Suprapubic skin (tissue), 4 donors: ENCODE measurements around the gene ACVR1B. TPM values are rescaled to one million over a fixed set of nuclear protein-coding genes. Genes with fewer than 3 reads are reported as not detected.
A peak's percentile ranks its signal among the peaks of the same experiment; 100 is the strongest.

Source experiments
- DNase-seq, 2 donors: peaks; one replicate each; pipeline ENCODE4 v3.0.0-alpha.2; 2019; ENCODE audit warnings: low spot score in 2 of 2
- H3K27ac ChIP-seq: fragments of 200-600 bp; sonication (generic); one replicate; pipeline ENCODE4 v1.5.1; 2019
- H3K27me3 ChIP-seq: fragments of 200-600 bp; sonication (generic); one replicate; pipeline ENCODE4 v1.5.1; 2019
- H3K36me3 ChIP-seq: fragments of 200-600 bp; sonication (generic); one replicate; pipeline ENCODE4 v1.5.1; 2019
- H3K4me1 ChIP-seq: fragments of 200-600 bp; sonication (generic); one replicate; pipeline ENCODE4 v1.5.1; 2019
- H3K4me3 ChIP-seq: fragments of 200-600 bp; sonication (generic); one replicate; pipeline ENCODE4 v1.5.1; 2019; ENCODE audit warnings: mild to moderate bottlenecking
- H3K9me3 ChIP-seq: fragments of 200-600 bp; sonication (generic); one replicate; pipeline ENCODE4 v1.5.1; 2019
- CTCF ChIP-seq, 2 donors: fragments of 200-600 bp in 1 of 2; fragments of 450-650 bp in 1 of 2; sonication (generic) in 1 of 2; IDR thresholded peaks; one replicate each; pipeline ENCODE4 v1.5.1; 2016 to 2019; ENCODE audit warnings: antibody characterized with exemption in 2 of 2, mild to moderate bottlenecking in 1 of 2, moderate library complexity in 1 of 2
- EP300 ChIP-seq: sonication (generic); formaldehyde crosslinking; IDR thresholded peaks from one replicate; pipeline ENCODE4 v1.6.1; 2017; ENCODE audit warnings: antibody characterized with exemption
- POLR2A ChIP-seq, 2 donors: fragments of 450-650 bp; IDR thresholded peaks; one replicate each; pipeline ENCODE4 v1.6.1; 2017; ENCODE audit warnings: antibody characterized with exemption in 2 of 2, mild to moderate bottlenecking in 2 of 2, moderate library complexity in 2 of 2
- POLR2AphosphoS5 ChIP-seq, 3 donors: sonication (generic); formaldehyde crosslinking; IDR thresholded peaks; one replicate each; pipeline ENCODE4 v1.6.1; 2017; ENCODE audit warnings: antibody characterized with exemption in 3 of 3
- WGBS: methylation state at CpG from one replicate; pipeline ENCODE4 v1.1.5; 2018; 5-methylcytosine and 5-hydroxymethylcytosine counted together
- total RNA-seq, 4 donors: library from RNA; depleted of rRNA; stranded (reverse); fragments of >200 nt; gene quantifications; one replicate each; pipeline ENCODE4 v1.1.0, GENCODE V29; 2016

Gene ACVR1B
- total RNA-seq, 4 donors from 2014 or later = 40.5 to 103 (median 57.3) TPM

- Histone ChIP-seq H3K4me1 (peaks cover 30% of the 10 kb centered on the region), H3K4me3 (no peak overlapping the region), H3K36me3 (peaks cover 12% of the 10 kb centered on the region), H3K9me3 (no peaks in the 10 kb centered on the region), H3K27ac (no peak overlapping the region), H3K27me3 (no peaks in the 10 kb centered on the region)
- no peak for TF ChIP-seq EP300
- no peak for TF ChIP-seq POLR2A (IDR thresholded peaks at IDR 0.05)
- TF ChIP-seq CTCF (IDR thresholded peaks at IDR 0.05) = no peak
- no peak for TF ChIP-seq POLR2AphosphoS5 (IDR thresholded peaks at IDR 0.05)
- 82% methylated on average over 9 of the region's 13 CpGs for WGBS
- no peak for DNase-seq
Measured at GRCh38 chr12:52019113-52019770, 67.7 kb downstream of the ACVR1B start.

GRCh38 chr12:52020539-52021336, 69.2 kb downstream of the ACVR1B start:
- Histone ChIP-seq H3K4me3 (no peak overlapping the region), H3K27me3 (no peaks in the 10 kb centered on the region), H3K27ac (no peak overlapping the region), H3K4me1 (peaks cover 36% of the 10 kb centered on the region), H3K36me3 (peaks cover under 1% of the 10 kb centered on the region), H3K9me3 (no peaks in the 10 kb centered on the region)
- DNase-seq = peak in 1 of 2 donors; percentile 74
- TF ChIP-seq POLR2A (IDR thresholded peaks at IDR 0.05) (no peak), CTCF (IDR thresholded peaks at IDR 0.05) (peak; percentile 34 to 59), EP300 (no peak), POLR2AphosphoS5 (IDR thresholded peaks at IDR 0.05) (no peak)
- 43% methylated on average over 9 of the region's 9 CpGs for whole genome bisulfite sequencing

- Histone ChIP-seq H3K36me3 (no peaks in the 10 kb centered on the region), H3K9me3 (no peaks in the 10 kb centered on the region), H3K4me3 (peak overlapping the region; percentile 50), H3K27me3 (no peaks in the 10 kb centered on the region), H3K27ac (no peak overlapping the region), H3K4me1 (peaks cover 39% of the 10 kb centered on the region)
- no peak for DNase-seq
- TF ChIP-seq CTCF (IDR thresholded peaks at IDR 0.05) = no peak
- no peak for TF ChIP-seq POLR2A (IDR thresholded peaks at IDR 0.05)
- no peak for TF ChIP-seq EP300
- TF ChIP-seq POLR2AphosphoS5 (IDR thresholded peaks at IDR 0.05) = no peak
- WGBS = 27% methylated on average over 14 of the region's 14 CpGs
Measured at GRCh38 chr12:52022841-52023181, 71.3 kb downstream of the ACVR1B start.

- no peaks in the 10 kb centered on the region for H3K27me3 ChIP-seq
- under 1% methylated on average over 24 of the region's 70 CpGs for WGBS
- peak overlapping the region; percentile 50 for H3K4me3 ChIP-seq
- peaks cover 39% of the 10 kb centered on the region for H3K4me1 ChIP-seq
- H3K36me3 ChIP-seq = no peaks in the 10 kb centered on the region
- no peaks in the 10 kb centered on the region for H3K9me3 ChIP-seq
- TF ChIP-seq CTCF (IDR thresholded peaks at IDR 0.05) = peak; percentile 95 to 96
- TF ChIP-seq POLR2AphosphoS5 (IDR thresholded peaks at IDR 0.05) = no peak
- no peak overlapping the region for H3K27ac ChIP-seq
- peak; percentile 94 for DNase-seq
Measured at GRCh38 chr12:52023182-52023975, 71.9 kb downstream of the ACVR1B start.
